ENCODE results near the gene FBXO2.
A peak's percentile ranks its signal among the peaks of the same experiment; 100 is the strongest.

The FBXO2 gene

GRCh38 chr1:11651017-11651416, 3.2 kb downstream of the FBXO2 start:
- no peak for DNase-seq

GRCh38 chr1:11650331-11650991, 3.8 kb downstream of the FBXO2 start:
- peak; percentile 67 to 74 for DNase-seq

GRCh38 chr1:11649624-11650330, 4.5 kb downstream of the FBXO2 start:
- DNase-seq = no peak

GRCh38 chr1:11649237-11649623, 5.0 kb downstream of the FBXO2 start:
- no peak for DNase-seq

GRCh38 chr1:11648732-11649158, 5.5 kb downstream of the FBXO2 start:
- peak; percentile 26 to 37 for DNase-seq

- no peak for DNase-seq
Measured at GRCh38 chr1:11648039-11648438, 6.2 kb downstream of the FBXO2 start.

GRCh38 chr1:11647333-11647732, 6.9 kb downstream of the FBXO2 start:
- DNase-seq = no peak

- no peak for DNase-seq
Measured at GRCh38 chr1:11646317-11646716, 7.9 kb downstream of the FBXO2 start.

GRCh38 chr1:11645670-11646265, 8.5 kb downstream of the FBXO2 start:
- DNase-seq = peak; percentile 82 to 85

- no peak for DNase-seq
Measured at GRCh38 chr1:11645270-11645669, 9.0 kb downstream of the FBXO2 start.

- no peak for DNase-seq
Measured at GRCh38 chr1:11643782-11644181, 10.4 kb downstream of the FBXO2 start.

GRCh38 chr1:11642418-11643017, 11.7 kb downstream of the FBXO2 start:
- DNase-seq = peak; percentile 67 to 72

- DNase-seq = no peak
Measured at GRCh38 chr1:11641776-11642305, 12.4 kb downstream of the FBXO2 start.

GRCh38 chr1:11640944-11641343, 13.3 kb downstream of the FBXO2 start:
- no peak for DNase-seq

- DNase-seq = no peak
Measured at GRCh38 chr1:11640101-11640500, 14.1 kb downstream of the FBXO2 start.

- no peak for DNase-seq
Measured at GRCh38 chr1:11639372-11639771, 14.9 kb downstream of the FBXO2 start.

GRCh38 chr1:11638121-11638520, 16.1 kb downstream of the FBXO2 start:
- no peak for DNase-seq

- DNase-seq = no peak
Measured at GRCh38 chr1:11634365-11635192, 19.6 kb downstream of the FBXO2 start.

- no peak for DNase-seq
Measured at GRCh38 chr1:11629184-11630016, 24.8 kb downstream of the FBXO2 start.

GRCh38 chr1:11628767-11629166, 25.5 kb downstream of the FBXO2 start:
- no peak for DNase-seq

- no peak for DNase-seq
Measured at GRCh38 chr1:11626551-11626950, 27.7 kb downstream of the FBXO2 start.

- DNase-seq = no peak
Measured at GRCh38 chr1:11623702-11624101, 30.5 kb downstream of the FBXO2 start.

Data from stimulated activated CD4-positive, alpha-beta T cell treated with anti-CD3 and anti-CD28 coated beads, Interleukin-2, amount 100 ng/mL, for 48 hours (primary cell).